NCI-H2029 treated with DMSO at 0.1 percent for 48 hours (cell line): ENCODE results near the gene KDELR1.
"Not testable (repeated sequence)": the region's sequence is repeated elsewhere in the genome, so short reads cannot be mapped to it uniquely, and the experiment has no call there.

Source experiments
- DNase-seq: peaks from one replicate; lab custom pipeline; 2025; lab: John Stamatoyannopoulos, UW

Gene KDELR1

DNA sequence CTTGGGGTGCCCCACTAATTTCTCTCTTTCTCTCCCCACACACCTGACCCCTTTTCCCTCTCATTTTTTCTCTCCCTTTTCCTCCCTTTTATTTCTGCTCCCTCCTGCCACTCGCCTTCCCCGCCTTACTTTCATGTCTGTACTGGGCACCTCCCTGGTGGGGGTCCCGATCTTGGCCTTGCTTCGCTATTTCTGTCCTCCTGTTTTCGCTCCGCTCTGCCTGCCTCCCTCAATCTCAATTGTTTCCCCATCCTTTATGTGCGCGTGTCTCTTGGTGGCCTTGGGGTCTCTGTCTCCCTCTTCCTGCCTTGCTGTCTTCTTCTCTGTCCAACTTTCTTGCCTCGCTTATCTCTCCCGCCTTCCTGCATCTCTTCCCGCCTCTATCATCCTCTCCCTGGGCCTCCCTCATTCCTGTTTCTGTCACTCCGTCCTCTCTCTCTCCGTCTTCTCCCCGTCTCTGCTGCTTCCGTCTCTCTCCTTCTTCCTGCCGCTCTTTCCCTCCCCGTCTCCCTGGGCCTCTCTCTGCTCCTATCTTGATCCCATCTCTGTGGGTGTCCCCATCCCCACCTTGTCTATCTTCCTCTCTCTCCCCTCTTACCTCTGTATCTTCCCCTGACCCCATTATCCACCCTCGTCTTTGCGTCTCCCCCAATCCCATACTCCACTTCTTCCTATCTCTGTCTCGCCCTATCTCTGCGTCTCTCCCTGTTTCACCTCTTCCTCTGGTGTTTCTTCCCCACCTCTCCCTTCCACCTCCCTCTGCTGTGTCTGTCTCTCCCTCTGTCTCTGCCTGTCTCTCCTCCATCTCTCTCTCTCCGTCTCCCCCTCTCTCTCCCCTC, 6.1 kb upstream of the KDELR1 start:
- DNase-seq: no peak

DNA sequence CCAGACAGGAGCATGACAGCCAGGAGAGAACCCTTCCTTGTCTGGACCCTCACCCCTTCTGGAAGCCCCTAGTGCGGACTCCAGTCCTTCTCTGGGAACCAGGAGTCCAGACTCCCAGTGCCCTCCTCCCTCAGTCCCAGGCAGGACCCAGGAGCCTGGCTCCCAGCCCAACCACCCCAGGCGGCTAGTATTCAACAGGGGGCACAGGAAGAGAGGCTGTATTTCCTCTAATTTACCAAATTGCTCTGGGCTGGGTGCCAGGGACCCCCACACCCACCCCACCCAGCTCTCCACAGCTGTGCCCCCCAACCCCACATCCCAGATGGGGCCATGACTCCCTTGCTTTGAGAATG, 5.4 kb upstream of the KDELR1 start:
- no peak for DNase-seq

DNA sequence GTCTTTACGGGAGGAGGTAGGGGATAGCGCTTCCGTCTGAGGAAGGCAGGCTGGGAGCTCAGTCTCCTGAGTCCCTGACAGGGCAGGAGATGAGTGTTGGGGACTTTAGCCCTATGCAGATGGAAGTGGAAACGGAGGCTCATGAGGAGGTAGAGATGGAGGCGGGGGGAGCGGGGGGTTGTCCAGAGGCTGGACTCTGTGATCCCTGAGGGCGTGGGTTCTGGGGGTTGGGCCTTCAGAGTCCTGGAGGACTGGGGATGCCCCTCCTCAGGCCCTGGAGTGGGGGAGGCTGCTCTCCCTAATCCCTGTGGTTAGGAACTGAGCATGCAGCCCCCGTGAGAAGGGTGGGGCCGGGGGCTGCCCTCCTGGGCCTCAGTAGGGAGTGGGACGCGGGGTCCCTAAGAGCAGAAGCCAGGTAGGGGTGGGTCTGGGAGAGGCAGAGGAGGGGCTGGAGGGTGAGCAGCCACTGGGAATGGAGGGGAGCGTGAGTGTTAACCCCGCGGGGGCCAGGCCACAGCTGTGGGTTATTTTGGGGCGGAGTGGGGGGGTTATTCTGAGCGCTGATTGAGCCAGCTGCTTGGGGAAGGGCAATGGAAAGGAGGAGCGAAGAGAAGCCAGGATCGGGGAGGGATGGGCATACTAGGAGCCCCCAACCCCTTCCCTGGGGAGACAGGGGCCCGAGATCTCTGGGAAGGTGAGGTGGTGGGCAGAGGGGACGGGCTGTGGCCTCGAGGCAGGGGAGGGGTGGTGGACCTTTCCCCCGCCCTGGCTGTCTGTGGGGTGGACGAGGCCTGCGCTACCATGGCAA, 4.9 kb upstream of the KDELR1 start:
- no peak for DNase-seq

DNA sequence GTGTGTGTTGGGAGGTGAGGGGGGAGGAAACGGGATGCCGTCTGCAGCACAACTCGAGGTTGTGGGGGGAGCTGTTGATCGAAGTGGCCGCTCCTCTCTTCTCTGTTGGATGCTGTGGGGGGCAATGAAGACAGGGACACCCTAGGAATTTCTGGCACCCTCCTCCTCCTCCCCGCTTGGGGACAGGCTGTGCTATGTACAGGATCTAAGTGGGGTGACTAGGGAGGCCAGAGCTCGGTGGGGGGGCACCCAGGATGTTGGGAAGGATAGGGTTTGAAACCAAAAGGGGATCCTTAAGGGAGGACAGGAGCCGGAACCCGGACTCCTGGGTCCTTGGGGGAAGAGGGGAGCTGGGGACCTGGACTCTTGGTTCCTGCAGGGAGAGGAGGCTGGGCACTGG, 4.1 kb upstream of the KDELR1 start:
- no peak for DNase-seq

DNA sequence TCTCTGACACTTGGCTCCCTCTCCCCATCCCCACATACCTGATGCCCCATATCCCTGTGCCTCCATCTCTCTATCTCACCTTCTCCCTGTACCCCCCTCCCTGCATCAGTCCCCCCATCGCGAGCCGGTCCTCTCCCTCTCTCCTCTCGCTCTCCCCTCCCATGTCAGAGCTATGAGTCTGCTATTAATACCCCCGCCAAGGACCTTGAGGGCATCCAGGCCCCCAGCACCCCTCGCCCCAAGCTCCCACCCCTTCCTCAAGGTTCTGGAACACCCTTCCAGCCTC, 3.8 kb upstream of the KDELR1 start:
- DNase-seq: no peak

DNA sequence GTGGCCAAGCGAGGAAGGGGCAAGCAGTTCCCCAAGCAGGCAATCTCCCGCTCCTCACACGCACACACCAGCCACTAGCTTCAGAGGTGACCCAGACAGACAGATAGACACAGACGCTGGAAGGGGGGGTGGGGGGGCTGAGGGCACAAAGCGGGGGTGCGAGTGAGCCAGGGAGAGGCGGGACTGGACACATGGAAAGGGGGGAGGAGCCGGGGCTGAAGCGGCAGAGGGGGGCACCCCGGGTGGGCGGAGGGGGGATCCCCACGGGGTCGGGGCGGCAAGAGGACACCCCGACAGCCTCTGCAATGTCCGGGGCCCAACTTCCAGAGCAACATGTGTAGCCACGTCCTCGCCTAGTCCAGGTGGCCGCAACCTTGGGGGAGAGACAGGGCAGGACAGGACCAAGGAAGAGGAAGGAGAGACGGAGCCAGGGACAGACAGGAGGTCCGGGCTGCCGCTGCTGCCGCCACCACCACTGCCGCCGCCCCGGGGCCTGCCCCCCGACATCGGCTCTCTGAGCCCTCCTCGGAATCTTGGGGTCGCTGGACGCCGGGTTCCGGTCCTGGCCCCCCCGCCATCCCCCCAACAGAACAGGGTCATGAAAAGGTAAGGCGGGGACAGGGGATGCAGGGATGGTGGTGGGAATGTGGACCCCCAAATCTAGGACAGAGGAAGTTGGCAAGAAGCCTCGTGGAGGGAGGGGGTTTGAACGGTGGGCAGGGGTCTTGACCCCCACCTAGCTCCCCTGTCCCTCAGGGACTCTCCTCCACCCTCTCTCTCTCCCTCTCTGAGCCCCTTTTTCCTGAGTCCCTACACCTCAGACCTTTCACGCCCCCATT, 3.2 kb upstream of the KDELR1 start:
- no peak for DNase-seq

DNA sequence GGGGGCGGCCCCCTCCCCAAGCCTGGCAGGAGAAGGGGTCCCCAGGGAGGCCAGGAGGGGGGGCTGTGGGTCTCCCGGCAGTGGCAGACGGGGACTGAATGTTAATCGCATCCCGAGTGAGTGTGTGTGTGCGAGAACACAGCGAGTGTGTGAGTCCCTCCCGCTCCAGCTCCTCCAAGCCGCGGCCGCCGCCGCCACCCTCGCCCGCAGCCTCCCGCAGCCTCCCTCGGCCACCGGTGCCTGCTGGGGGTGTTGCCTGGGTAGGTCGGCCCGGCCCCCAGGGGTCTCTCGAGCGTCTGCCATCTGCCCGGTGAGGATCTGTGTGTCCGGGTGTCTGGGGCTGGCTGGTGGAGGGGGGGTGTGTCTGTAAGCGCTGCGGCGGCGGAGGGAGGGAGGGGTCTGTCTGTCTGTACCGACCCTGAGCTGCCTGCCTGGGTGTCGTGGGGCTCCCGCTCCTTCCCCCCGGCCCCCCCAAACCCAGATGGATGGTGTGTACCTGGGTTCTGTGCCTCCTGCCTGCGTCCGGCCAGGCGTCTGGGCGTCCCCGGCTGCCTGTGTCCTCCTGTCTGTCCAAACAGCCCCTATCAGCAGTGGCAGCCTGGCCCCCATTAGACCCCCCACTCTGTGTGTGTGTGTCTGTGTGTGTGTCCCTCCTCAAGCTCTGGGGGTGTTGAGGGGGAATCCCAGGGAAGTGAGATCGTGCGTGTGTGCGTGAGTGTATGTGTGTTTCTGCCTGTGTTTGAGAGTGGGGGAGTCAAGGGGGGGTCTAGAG, 2.4 kb upstream of the KDELR1 start, which contains the start of gene GRIN2D:
GRIN2D (plus strand) TSS at position 110 of the 772 bp plus-strand sequence. CDS start 4,725 bp downstream, outside the sequence.
- no peak for DNase-seq

DNA sequence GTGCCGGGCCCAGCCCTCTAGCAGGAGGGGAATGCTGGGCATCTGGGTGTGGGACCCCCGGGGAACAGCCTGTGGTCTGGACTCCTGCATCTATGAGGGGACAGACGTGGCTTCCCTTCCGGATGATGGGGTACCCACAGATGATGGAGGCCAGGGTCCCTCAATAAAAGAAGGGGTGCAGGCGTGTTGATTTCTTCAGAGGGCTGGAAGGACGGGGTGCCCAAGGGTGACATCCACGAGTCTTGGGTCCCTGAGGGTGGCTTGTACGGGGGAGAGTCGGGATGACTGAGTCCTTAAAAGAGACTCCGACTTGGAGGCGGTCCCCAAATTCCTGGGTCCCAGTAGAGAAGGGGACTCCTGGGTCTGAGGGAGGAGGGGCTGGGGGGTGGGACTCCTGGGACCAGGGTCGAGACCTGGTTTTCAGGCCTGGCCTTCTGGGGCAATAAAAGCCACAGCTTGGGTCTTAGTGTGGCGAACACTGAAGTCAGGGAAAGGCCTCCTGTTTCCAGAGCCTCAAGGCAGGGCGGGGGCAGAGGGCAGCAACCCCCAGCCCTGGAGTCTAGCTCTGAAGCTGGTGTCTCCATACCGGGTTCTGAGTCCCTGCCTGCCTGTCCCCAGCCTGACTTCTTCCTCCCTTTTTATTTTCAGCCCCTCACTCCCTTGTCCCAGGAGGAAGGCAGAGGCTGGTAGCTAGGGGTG, 1.7 kb upstream of the KDELR1 start:
- no peak for DNase-seq

DNA sequence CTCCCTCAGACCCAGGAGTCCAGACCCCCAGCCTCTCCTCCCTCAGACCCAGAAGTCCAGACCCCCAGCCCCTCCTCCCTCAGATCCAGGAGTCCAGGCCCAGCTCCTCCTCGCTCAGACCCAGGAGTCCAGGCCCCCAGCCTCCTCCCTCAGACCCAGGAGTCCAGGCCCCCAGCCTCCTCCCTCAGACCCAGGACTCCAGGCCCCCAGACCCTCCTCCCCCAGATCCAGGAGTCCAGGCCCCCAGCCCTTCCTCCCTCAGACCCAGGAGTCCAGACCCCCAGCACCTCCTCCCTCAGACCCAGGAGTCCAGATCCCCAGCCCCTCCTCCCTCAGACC, 624 bp upstream of the KDELR1 start:
- not testable (repeated sequence) for DNase-seq

DNA sequence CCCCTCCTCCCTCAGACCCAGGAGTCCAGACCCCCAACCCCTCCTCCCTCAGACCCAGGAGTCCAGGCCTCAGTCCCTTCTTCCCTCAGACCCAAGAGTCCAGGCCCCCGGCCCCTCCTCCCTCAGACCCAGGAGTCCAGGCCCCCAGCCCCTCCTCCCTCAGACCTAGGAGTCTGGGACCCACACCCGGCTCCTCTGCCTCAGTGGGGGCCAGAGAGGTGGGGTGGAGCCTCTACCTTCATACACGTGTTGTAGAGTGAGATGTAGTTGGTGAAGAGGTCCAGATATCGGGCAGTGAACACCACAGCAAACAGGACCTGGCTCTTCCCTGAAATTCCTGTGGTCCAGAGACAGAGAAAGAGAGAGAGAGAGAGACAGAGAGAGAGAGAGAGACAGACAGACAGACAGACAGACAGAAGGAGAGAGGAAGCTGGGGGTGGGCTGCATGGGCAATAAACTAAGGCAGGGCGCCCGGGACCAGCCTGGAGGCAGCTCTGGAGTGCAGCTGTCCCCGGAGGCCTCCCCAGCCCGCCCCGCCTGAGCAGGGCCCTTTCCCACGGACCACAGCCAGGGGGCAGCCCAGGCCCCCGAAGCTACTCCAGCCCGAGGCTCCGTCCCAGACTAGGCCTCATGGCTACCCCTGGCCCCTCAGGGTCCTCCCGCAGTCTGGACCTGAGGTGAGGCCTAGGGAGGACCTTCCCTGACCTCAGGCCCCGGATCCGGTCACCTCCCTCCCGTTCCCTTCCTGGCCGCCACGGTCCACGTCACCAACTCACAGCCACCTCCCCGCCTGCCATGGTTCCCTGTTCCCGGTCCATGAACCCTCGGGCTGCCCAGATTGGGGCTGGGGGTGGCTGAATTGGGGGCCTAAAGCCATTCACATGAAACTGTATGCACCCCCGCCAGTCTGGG, 907 bp downstream of the KDELR1 start:
- no peak for DNase-seq

DNA sequence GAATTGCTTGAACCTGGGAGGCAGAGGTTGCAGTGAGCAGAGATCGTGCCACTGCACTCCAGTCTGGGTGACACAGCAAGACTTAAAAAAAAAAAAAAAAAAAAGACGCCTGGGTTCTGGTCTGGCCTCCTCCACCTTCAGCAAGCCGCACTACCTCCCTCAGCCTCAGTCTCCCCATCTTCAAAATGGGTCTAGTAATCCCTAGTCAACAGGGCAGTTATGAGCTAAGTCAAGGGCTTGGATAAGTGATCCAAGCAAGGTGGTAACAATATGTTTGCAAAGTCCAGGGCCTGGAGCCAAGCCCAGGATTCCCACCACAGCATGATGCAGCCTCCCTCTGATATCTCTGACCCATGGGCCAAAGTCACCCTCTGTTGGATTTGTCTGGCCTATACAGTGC, 4.4 kb downstream of the KDELR1 start:
- DNase-seq: no peak

DNA sequence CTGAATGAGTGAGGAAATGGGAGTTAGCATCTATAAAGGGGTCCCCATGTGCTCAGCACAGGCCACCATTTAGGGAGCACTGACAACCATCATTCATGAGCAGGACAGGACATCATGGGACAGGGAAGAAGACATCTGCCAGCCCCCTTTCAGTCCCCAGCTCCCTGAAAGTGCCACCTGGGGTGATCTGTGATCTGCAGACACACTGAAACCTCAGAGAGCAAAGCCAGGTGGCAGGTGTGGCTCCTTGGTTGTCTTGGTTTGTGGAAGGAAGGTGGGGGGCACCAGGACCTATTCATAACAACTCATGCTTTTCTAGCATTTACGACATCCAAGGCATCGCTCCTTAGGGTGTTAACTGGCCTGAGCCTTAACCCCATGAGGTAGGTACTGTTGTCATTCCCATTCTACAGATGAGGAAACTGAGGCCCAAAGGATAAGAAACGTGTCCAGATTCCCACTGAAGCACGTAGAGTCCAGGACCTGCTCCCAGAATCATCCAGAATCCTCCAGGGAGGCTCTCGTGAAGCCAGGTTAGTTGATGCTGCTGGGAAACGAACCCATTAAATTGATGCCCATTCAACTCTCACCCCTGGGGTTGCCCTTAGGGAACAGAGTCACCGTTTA, 5.8 kb downstream of the KDELR1 start:
- no peak for DNase-seq

DNA sequence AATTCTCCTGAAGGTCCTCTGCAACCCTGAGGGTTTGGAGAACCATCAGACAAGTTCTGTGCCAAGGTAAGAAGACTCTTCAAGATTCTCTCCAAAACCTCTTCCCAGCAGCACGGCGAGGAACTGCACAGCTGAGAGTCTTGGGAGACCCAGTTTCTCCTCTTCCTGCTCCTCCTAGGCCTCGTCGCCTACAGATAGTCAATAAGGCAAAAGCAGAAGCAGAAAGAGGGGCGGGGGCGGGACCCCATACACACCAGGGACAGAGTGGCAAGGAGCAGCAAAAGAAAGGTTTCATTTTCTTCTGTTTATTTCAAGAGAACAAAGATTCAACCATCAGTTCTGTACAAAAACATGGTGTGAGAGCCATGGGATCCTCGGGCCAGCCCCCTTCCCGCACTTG, 9.1 kb downstream of the KDELR1 start:
- DNase-seq: no peak

DNA sequence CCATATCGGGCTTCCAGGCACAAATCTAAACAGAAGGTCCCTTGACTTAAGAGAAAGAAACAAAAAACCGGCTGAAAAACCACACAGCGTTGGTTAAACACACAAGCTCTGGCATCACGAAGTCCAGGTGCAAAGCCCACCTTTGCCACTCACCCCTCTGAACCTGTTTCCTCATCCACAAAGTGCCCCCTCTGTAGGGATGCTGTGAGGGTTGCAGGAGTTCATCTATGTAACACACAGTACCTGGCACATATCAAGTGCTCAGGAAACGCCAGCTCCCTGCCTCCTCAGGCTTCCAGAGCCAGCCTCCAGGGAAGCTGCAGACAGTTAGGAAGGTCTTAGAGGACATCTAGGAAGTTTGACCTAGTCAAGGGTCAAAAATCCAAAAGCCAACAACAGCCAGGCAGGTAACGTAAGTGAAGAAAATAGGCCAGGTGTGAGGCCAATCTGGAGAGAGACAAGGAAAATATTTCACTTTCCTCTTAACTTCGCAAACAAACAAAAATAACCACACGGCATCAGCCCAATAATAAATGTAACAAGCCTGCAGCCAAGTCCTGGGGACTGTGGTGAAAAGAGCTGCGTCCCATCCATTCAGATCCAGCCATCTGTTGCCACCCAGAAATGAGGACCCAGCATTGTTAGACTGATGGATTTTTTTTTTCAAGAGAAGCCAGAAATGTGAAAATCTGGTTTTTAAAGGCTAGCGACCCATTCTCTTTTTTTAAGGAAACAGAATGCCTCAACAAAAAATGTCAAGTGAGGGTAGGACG, 10.0 kb downstream of the KDELR1 start:
- no peak for DNase-seq

DNA sequence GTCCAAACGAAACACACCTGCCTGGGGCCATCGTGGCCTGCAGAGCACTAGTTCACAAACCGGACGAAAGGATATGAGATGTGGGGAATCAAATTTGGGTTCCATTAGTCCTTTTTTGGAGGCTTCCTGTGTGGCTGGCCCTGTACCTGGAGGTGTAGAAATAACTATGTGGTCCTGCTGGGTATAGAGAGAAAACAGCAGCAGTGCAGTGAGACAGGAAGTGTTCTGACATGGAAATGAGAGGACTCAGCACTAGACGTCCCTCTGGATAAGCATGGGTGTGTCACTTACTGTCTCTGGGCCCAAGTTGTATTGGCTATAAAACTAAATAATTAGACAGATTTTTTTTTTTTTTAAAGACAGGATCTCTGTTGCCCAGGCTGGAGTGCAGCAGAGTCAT, 12.3 kb downstream of the KDELR1 start:
- DNase-seq: no peak

DNA sequence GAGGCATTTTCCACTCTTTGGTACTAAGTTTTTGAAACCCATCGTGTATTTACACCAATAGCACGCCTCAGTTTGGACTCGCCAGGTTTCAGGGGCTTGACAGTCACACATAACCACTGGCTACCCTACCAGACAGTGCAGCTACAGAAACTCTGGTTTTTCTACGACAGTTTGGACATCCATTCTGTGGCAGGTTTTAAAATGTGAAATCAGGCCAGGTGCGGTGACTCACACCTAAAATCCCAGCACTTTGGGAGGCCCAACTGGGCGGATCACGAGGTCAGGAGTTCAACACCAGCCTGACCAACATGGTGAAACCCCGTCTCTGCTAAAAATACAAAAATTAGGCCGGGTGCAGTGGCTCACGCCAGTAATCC, 13.2 kb downstream of the KDELR1 start:
- no peak for DNase-seq

DNA sequence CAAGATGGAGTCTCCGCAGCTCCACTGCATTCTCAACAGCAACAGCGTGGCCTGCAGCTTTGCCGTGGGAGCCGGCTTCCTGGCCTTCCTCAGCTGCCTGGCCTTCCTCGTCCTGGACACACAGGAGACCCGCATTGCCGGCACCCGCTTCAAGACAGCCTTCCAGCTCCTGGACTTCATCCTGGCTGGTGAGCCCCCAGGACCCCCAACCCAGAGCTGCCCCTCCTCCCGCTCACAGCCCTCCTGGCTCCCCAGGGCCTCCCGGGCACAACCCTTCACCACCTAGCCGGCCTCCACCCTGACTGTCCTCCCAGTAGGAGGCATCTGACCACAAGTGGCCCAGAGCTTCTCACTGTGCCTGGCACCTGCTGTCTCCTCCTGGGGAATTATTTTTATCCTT, 17.8 kb downstream of the KDELR1 start:
- no peak for DNase-seq

DNA sequence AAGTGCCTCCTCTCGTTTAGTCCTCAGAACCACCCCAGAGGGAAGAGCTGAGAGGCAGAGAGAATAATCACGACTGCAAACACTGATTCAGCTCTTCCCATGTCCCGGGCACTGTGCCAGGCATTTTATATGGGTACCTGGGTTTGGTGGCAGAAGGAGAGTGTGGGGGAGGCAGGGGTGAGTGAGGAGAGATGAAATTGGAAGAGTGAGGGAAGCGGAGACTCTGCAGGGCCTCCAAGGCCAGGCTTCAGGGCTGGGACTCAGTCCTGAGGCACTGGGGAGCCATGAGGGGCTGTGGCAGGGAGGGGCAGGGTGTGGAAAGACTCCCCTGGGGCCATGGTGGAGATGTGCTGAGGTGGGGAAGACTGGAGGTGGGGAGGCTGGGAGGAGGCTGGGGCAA, 18.4 kb downstream of the KDELR1 start:
- DNase-seq: no peak

DNA sequence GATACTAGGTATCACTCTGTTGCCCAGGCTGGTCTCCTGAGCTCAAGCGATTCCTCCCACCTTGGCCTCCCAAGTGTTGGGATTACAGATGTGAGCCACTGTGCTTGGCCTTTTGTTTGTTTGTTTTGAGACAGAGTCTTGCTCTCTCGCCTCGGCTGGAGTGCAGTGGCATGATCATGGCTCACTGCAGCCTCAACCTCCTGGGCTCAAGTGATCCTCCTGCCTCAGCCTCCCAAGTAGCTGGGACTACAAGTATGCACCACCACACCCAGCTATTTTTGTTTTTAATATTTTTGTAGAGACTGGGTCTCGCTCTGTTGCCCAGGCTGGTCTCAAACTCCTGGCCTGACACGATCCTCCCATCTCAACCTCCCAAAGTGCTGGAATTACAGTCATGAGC, 19.6 kb downstream of the KDELR1 start:
- not testable (repeated sequence) for DNase-seq
